K562 (cell line): ENCODE measurements around the gene CFAP206. TPM values are rescaled to one million over a fixed set of nuclear protein-coding genes. Genes with fewer than 3 reads are reported as not detected.
A peak's percentile ranks its signal among the peaks of the same experiment; 100 is the strongest.

Experiments
- BCLAF1 ChIP-seq, 2 experiments: fragments of 450-650 bp in 1 of 2; IDR thresholded peaks; 2 replicates each; pipeline ENCODE4 v1.6.1; 2011 to 2017; ENCODE audit warnings: low read depth in 2 of 2, antibody characterized with exemption in 1 of 2, borderline replicate concordance in 1 of 2, low read length in 1 of 2, mild to moderate bottlenecking in 1 of 2, mixed read lengths in 1 of 2; ENCODE audit not compliant: control insufficient read depth in 1 of 2
- BRD4 ChIP-seq: fragments of 200-600 bp; sonication (generic); IDR thresholded peaks from 2 replicates; pipeline ENCODE4 v1.6.1; 2017; ENCODE audit warnings: inconsistent platforms
- CBX5 ChIP-seq: IDR thresholded peaks from 2 replicates; pipeline ENCODE4 v1.6.1; 2014; ENCODE audit warnings: low read depth, borderline replicate concordance
- HNRNPUL1 ChIP-seq: fragments of 200-400 bp; formaldehyde crosslinking; IDR thresholded peaks from 2 replicates; pipeline ENCODE4 v1.6.1; 2017; ENCODE audit warnings: low read length
- MEF2D ChIP-seq: conservative IDR thresholded peaks from 2 replicates; pipeline ENCODE4 v1.6.1; 2016; ENCODE audit warnings: low read depth, missing genetic modification characterization, missing compliant biosample characterization
- MXI1 ChIP-seq: IDR thresholded peaks from 2 replicates; pipeline ENCODE4 v1.6.1; 2011; ENCODE audit warnings: low read depth, mild to moderate bottlenecking, improper control_type of control experiment, low read length
- TAF15 ChIP-seq: fragments of 200-400 bp; formaldehyde crosslinking; IDR thresholded peaks from 2 replicates; pipeline ENCODE4 v1.6.1; 2017; ENCODE audit warnings: mild to moderate bottlenecking, low read depth, low read length, moderate library complexity
- THAP7 ChIP-seq: fragments of 250-450 bp; sonication (Bioruptor Pico); IDR thresholded peaks from 2 replicates; pipeline ENCODE4 v1.5.0; 2021
- UBTF ChIP-seq, 2 experiments: IDR thresholded peaks; 2 replicates each; pipeline ENCODE4 v1.6.1; 2012; ENCODE audit warnings: improper control_type of control experiment in 2 of 2, low read depth in 2 of 2, low read length in 2 of 2, borderline replicate concordance in 1 of 2
- XRCC3 ChIP-seq: fragments of 450-650 bp; IDR thresholded peaks from 2 replicates; pipeline ENCODE4 v1.6.1; 2017; ENCODE audit warnings: mild to moderate bottlenecking, moderate library complexity
- ZMIZ1 ChIP-seq, 2 experiments: fragments of 150-350 bp in 1 of 2; IDR thresholded peaks; 2 replicates each; pipeline ENCODE4 v1.6.1; 2012 to 2016; ENCODE audit warnings: low read depth in 2 of 2, low read length in 2 of 2, mild to moderate bottlenecking in 1 of 2, moderate library complexity in 1 of 2
- ZNF274 ChIP-seq: IDR thresholded peaks from 2 replicates; pipeline ENCODE4 v1.6.1; 2011; ENCODE audit warnings: low read depth, mild to moderate bottlenecking, low read length, moderate library complexity, borderline replicate concordance
- ZNF644 ChIP-seq: fragments of 200-800 bp; sonication (Bioruptor generic); IDR thresholded peaks from 2 replicates; pipeline ENCODE4 v1.6.1; 2016; ENCODE audit warnings: low read depth, missing genetic modification characterization, missing compliant biosample characterization
- polyA plus RNA-seq, 8 experiments: library from polyadenylated mRNA; depleted of rRNA in 4 of 8; stranded (reverse) in 5 of 8; unstranded in 3 of 8; fragments of >200 nt; fragmentation: Nextera tagmentation in 2 of 8; fragmentation: Illumina TruSeq in 1 of 8; extraction: Ambion mirVana in 2 of 8; extraction: Trizol in 1 of 8; gene quantifications; 2 replicates each; pipeline versions ENCODE4 v1.2.1 to v1.2.3, GENCODE V29; 2011 to 2014; ENCODE audit warnings: inconsistent platforms in 1 of 8, missing spikeins in 1 of 8
- total RNA-seq, 7 experiments: library from RNA; depleted of rRNA in 6 of 7; stranded (reverse); fragments of >200 nt in 6 of 7; fragmentation: Illumina TruSeq in 2 of 7; extraction: Trizol in 2 of 7; gene quantifications; 2 replicates each; pipeline versions ENCODE4 v1.2.1 to v1.2.3, GENCODE V29; 2011 to 2021; ENCODE audit warnings: low replicate concordance in 1 of 7
- TF ChIP-seq, protein P1 (sequence below): sonication (generic); formaldehyde crosslinking; IDR thresholded peaks from 2 replicates; pipeline ENCODE4 v1.8.1; 2023; ENCODE audit warnings: mild to moderate bottlenecking, missing genetic modification reagents

Gene CFAP206
- total and polyA plus RNA-seq, 9 of the 15 experiments (the other 6 are each of a cell fraction or from before 2014, with no cell fraction given): 0.06 to 0.33 (median 0.18) TPM; not detected in 2

- TF ChIP-seq, protein P1, sequence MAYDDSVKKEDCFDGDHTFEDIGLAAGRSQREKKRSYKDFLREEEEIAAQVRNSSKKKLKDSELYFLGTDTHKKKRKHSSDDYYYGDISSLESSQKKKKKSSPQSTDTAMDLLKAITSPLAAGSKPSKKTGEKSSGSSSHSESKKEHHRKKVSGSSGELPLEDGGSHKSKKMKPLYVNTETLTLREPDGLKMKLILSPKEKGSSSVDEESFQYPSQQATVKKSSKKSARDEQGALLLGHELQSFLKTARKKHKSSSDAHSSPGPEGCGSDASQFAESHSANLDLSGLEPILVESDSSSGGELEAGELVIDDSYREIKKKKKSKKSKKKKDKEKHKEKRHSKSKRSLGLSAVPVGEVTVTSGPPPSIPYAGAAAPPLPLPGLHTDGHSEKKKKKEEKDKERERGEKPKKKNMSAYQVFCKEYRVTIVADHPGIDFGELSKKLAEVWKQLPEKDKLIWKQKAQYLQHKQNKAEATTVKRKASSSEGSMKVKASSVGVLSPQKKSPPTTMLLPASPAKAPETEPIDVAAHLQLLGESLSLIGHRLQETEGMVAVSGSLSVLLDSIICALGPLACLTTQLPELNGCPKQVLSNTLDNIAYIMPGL (CRISPR knock-in tag): peak; percentile 64; the same call in 1 of the 2 replicates
- no peak for TF ChIP-seq THAP7
- TF ChIP-seq TAF15: no peak
- TF ChIP-seq UBTF (IDR thresholded peaks at IDR 0.05; ENCODE audit: borderline replicate concordance in 1 of 2, low read depth in 2 of 2, low read length in 2 of 2): peak; percentile 64 to 92; a peak in 3 of 4 replicates
- no peak for TF ChIP-seq ZNF274
- TF ChIP-seq MXI1: no peak
- TF ChIP-seq MEF2D (tag): no peak
- no peak for TF ChIP-seq XRCC3
- TF ChIP-seq CBX5: no peak
- no peak for TF ChIP-seq BCLAF1 (IDR thresholded peaks at IDR 0.05; ENCODE audit: borderline replicate concordance in 1 of 2, control insufficient read depth in 1 of 2, low read depth in 2 of 2, low read length in 1 of 2)
- TF ChIP-seq ZMIZ1 (IDR thresholded peaks at IDR 0.05; ENCODE audit: low read depth in 2 of 2, low read length in 2 of 2): no peak
- no peak for TF ChIP-seq ZNF644 (tag)
- no peak for TF ChIP-seq HNRNPUL1
- no peak; the same call in 1 of the 2 replicates for TF ChIP-seq BRD4
Observed at GRCh38 chr6:87472525-87473418, 65.0 kb downstream of the CFAP206 start, which contains the start of gene SLC35A1 (continued).
